ENCODE results near the gene ATP6V0B.

- no peak for TF ChIP-seq CTCF (IDR thresholded peaks at IDR 0.05)
- TF ChIP-seq EZH2 (IDR thresholded peaks at IDR 0.05; ENCODE audit: borderline replicate concordance, insufficient read depth, low read depth, low read length, poor library complexity, severe bottlenecking) = no peak
Observed at GRCh38 chr1:43985984-43986595, 11.3 kb downstream of the ATP6V0B start.

Measured in B cell (primary cell).